Measurements from ENCODE around the gene SLC4A4.

SLC4A4 gene

GRCh38 chr4:71549516-71550160 is 210.8 kb downstream of the SLC4A4 start:
- no peak for DNase-seq

- no peak for DNase-seq
Measured at GRCh38 chr4:71550220-71551165, 211.7 kb downstream of the SLC4A4 start.

- peak in 1 of 2 experiments; percentile 10 for DNase-seq
Measured at GRCh38 chr4:71553605-71554004, 214.8 kb downstream of the SLC4A4 start.

GRCh38 chr4:71554025-71554424 is 215.2 kb downstream of the SLC4A4 start:
- no peak for DNase-seq

GRCh38 chr4:71558248-71558647 is 219.4 kb downstream of the SLC4A4 start:
- DNase-seq, result no peak

- DNase-seq, result no peak
Measured at GRCh38 chr4:71559957-71560571, 221.2 kb downstream of the SLC4A4 start.

- no peak for DNase-seq
Measured at GRCh38 chr4:71564775-71565174, 226.0 kb downstream of the SLC4A4 start.

GRCh38 chr4:71566856-71567255 is 228.0 kb downstream of the SLC4A4 start:
- DNase-seq, result no peak

GRCh38 chr4:71568131-71568530 is 229.3 kb downstream of the SLC4A4 start:
- no peak for DNase-seq

GRCh38 chr4:71570492-71570891 is 231.7 kb downstream of the SLC4A4 start:
- no peak for DNase-seq

- no peak for DNase-seq
Measured at GRCh38 chr4:71571346-71571745, 232.5 kb downstream of the SLC4A4 start.

GRCh38 chr4:71583971-71584370 is 245.2 kb downstream of the SLC4A4 start:
- no peak for DNase-seq

- no peak for DNase-seq
Measured at GRCh38 chr4:71584585-71584984, 245.8 kb downstream of the SLC4A4 start.

GRCh38 chr4:71586087-71586763 is 247.4 kb downstream of the SLC4A4 start:
- DNase-seq, result no peak

GRCh38 chr4:71587995-71588394 is 249.2 kb downstream of the SLC4A4 start:
- DNase-seq, result no peak

GRCh38 chr4:71592793-71593192 is 254.0 kb downstream of the SLC4A4 start:
- no peak for DNase-seq

GRCh38 chr4:71593311-71593710 is 254.5 kb downstream of the SLC4A4 start:
- DNase-seq, result no peak

GRCh38 chr4:71595576-71596108 is 256.8 kb downstream of the SLC4A4 start:
- DNase-seq, result no peak

GRCh38 chr4:71599578-71599977 is 260.8 kb downstream of the SLC4A4 start:
- no peak for DNase-seq

- no peak for DNase-seq
Measured at GRCh38 chr4:71602289-71602900, 263.6 kb downstream of the SLC4A4 start.

- DNase-seq, result no peak
Measured at GRCh38 chr4:71604785-71605184, 266.0 kb downstream of the SLC4A4 start.

GRCh38 chr4:71607109-71607508 is 268.3 kb downstream of the SLC4A4 start:
- DNase-seq, result no peak
